NOMO-1 (cell line): ENCODE results near the gene L1CAM.
A peak's percentile ranks its signal among the peaks of the same experiment; 100 is the strongest.

Experiments
- DNase-seq, 2 experiments: peaks; one replicate each; lab custom pipeline; 2025; ENCODE audit not compliant: unreplicated experiment in 2 of 2; lab: John Stamatoyannopoulos, UW

The L1CAM gene

GRCh38 chrX:153903991-153904957 is 18.3 kb upstream of the L1CAM start, which contains the start of gene AVPR2:
Gene AVPR2 (plus strand): TSS chrX:153904673. CDS start chrX:153905146, 473 bp downstream.
- DNase-seq = no peak

GRCh38 chrX:153903238-153903980 is 17.4 kb upstream of the L1CAM start:
- no peak for DNase-seq

- DNase-seq = no peak
These were observed 16.4 kb upstream of the L1CAM start for GRCh38 chrX:153902385-153902784.

- DNase-seq = no peak
These were observed 15.8 kb upstream of the L1CAM start for GRCh38 chrX:153901753-153902140.

- peak; percentile 75 to 83 for DNase-seq
These were observed 15.1 kb upstream of the L1CAM start for GRCh38 chrX:153900831-153901752.

GRCh38 chrX:153897899-153898298 is 11.9 kb upstream of the L1CAM start:
- no peak for DNase-seq

- DNase-seq = no peak
These were observed 3.1 kb upstream of the L1CAM start for GRCh38 chrX:153889123-153889522.

GRCh38 chrX:153888344-153888743 is 2.4 kb upstream of the L1CAM start:
- DNase-seq = no peak

- no peak for DNase-seq
These were observed 1.4 kb upstream of the L1CAM start for GRCh38 chrX:153887385-153887784.

- no peak for DNase-seq
These were observed 942 bp upstream of the L1CAM start for GRCh38 chrX:153886915-153887314.

GRCh38 chrX:153885208-153885787 is 675 bp downstream of the L1CAM start:
- no peak for DNase-seq

GRCh38 chrX:153884590-153884989 is 1.4 kb downstream of the L1CAM start:
- no peak for DNase-seq

GRCh38 chrX:153884136-153884535 is 1.8 kb downstream of the L1CAM start:
- DNase-seq = no peak

- no peak for DNase-seq
These were observed 2.7 kb downstream of the L1CAM start for GRCh38 chrX:153883163-153883843.

GRCh38 chrX:153882557-153882956 is 3.4 kb downstream of the L1CAM start:
- no peak for DNase-seq

GRCh38 chrX:153882086-153882498 is 3.9 kb downstream of the L1CAM start:
- DNase-seq = no peak

GRCh38 chrX:153881281-153881680 is 4.7 kb downstream of the L1CAM start:
- no peak for DNase-seq

- no peak for DNase-seq
These were observed 5.5 kb downstream of the L1CAM start for GRCh38 chrX:153880440-153880815.

GRCh38 chrX:153879741-153880439 is 6.1 kb downstream of the L1CAM start:
- no peak for DNase-seq
